ENCODE measurements around the gene TBC1D14. TPM values are rescaled to one million over a fixed set of nuclear protein-coding genes. Genes with fewer than 3 reads are reported as not detected.

The TBC1D14 gene
- polyA plus RNA-seq, 1 experiment, result 35.8 TPM

GRCh38 chr4:6957994-6958393 lies 48.4 kb downstream of the TBC1D14 start:
- ChIA-PET CTCF (interaction anchor here (0.7 to 0.8 kb wide), 2 partner anchors 17 to 113 kb away, joined by 3 to 4 read pairs; no protein-coding TSS in a partner anchor), POLR2A (no interaction called here)
- Histone ChIP-seq H3K27me3 (ENCODE audit: control insufficient read depth, insufficient read depth, low read length) (no peaks in the 10 kb centered on the region), H3K4me3 (ENCODE audit: low read depth, low read length) (no peak overlapping the region), H3K36me3 (ENCODE audit: control insufficient read depth, insufficient read depth, low read length) (no peaks in the 10 kb centered on the region; the same call in 1 of the 2 replicates)
- no peak for DNase-seq (ENCODE audit: low read depth)
- no peak for TF ChIP-seq CTCF (IDR thresholded peaks at IDR 0.05; ENCODE audit: insufficient read depth, low read depth, low read length)

- no peaks in the 10 kb centered on the region; the same call in 1 of the 2 replicates for H3K36me3 ChIP-seq (ENCODE audit: control insufficient read depth, insufficient read depth, low read length)
- no peak for TF ChIP-seq CTCF (IDR thresholded peaks at IDR 0.05; ENCODE audit: insufficient read depth, low read depth, low read length)
- no peak for DNase-seq (ENCODE audit: low read depth)
- no peaks in the 10 kb centered on the region for H3K27me3 ChIP-seq (ENCODE audit: control insufficient read depth, insufficient read depth, low read length)
- POLR2A ChIA-PET, result no interaction called here
- H3K4me3 ChIP-seq (ENCODE audit: low read depth, low read length), result no peak overlapping the region
- CTCF ChIA-PET, result interaction anchor here (0.6 kb wide), 1 partner anchor 108 kb away, joined by 3 read pairs; no protein-coding TSS in a partner anchor
These were observed 49.6 kb downstream of the TBC1D14 start for GRCh38 chr4:6959261-6959660.

- no peak overlapping the region for H3K4me3 ChIP-seq (ENCODE audit: low read depth, low read length)
- H3K27me3 ChIP-seq (ENCODE audit: control insufficient read depth, insufficient read depth, low read length), result no peaks in the 10 kb centered on the region
- H3K36me3 ChIP-seq (ENCODE audit: control insufficient read depth, insufficient read depth, low read length), result no peaks in the 10 kb centered on the region; the same call in 1 of the 2 replicates
- no peak for TF ChIP-seq CTCF (IDR thresholded peaks at IDR 0.05; ENCODE audit: insufficient read depth, low read depth, low read length)
- DNase-seq (ENCODE audit: low read depth), result no peak
- ChIA-PET CTCF (interaction anchor here (1.3 kb wide), 1 partner anchor 14 kb away, joined by 6 read pairs; no protein-coding TSS in a partner anchor), POLR2A (interaction anchor here (0.6 kb wide), 1 partner anchor 26 kb away, joined by 10 read pairs; no protein-coding TSS in a partner anchor)
These were observed 50.5 kb downstream of the TBC1D14 start for GRCh38 chr4:6960154-6960553.

- CTCF ChIA-PET, result interaction anchor here (1.3 kb wide), 1 partner anchor 14 kb away, joined by 6 read pairs; no protein-coding TSS in a partner anchor
- H3K36me3 ChIP-seq (ENCODE audit: control insufficient read depth, insufficient read depth, low read length), result no peaks in the 10 kb centered on the region; the same call in 1 of the 2 replicates
- no peak for TF ChIP-seq CTCF (IDR thresholded peaks at IDR 0.05; ENCODE audit: insufficient read depth, low read depth, low read length)
- POLR2A ChIA-PET, result interaction anchor here (0.6 kb wide), 1 partner anchor 26 kb away, joined by 10 read pairs; no protein-coding TSS in a partner anchor
- no peak for DNase-seq (ENCODE audit: low read depth)
- H3K4me3 ChIP-seq (ENCODE audit: low read depth, low read length), result no peak overlapping the region
- H3K27me3 ChIP-seq (ENCODE audit: control insufficient read depth, insufficient read depth, low read length), result no peaks in the 10 kb centered on the region
These were observed 51.2 kb downstream of the TBC1D14 start for GRCh38 chr4:6960628-6961412.

- POLR2A ChIA-PET, result no interaction called here
- no peak for TF ChIP-seq CTCF (IDR thresholded peaks at IDR 0.05; ENCODE audit: insufficient read depth, low read depth, low read length)
- no peaks in the 10 kb centered on the region; the same call in 1 of the 2 replicates for H3K36me3 ChIP-seq (ENCODE audit: control insufficient read depth, insufficient read depth, low read length)
- no peaks in the 10 kb centered on the region for H3K27me3 ChIP-seq (ENCODE audit: control insufficient read depth, insufficient read depth, low read length)
- DNase-seq (ENCODE audit: low read depth), result no peak
- CTCF ChIA-PET, result interaction anchor here (1.8 to 2.8 kb wide), 2 partner anchors 12 to 109 kb away, joined by 6 to 18 read pairs; no protein-coding TSS in a partner anchor
- H3K4me3 ChIP-seq (ENCODE audit: low read depth, low read length), result no peak overlapping the region
These were observed 52.0 kb downstream of the TBC1D14 start for GRCh38 chr4:6961496-6962210.
